GM12873 (cell line): ENCODE results near the gene OAT.

ENCODE experiments used
- TF ChIP-seq, protein P1 (sequence below): IDR thresholded peaks from 2 replicates; pipeline ENCODE4 v1.5.1; 2012; ENCODE audit warnings: low read depth, mild to moderate bottlenecking, moderate library complexity, low read length, control low read depth; ENCODE audit not compliant: insufficient read depth; ENCODE audit errors: missing control alignments

The OAT gene

DNA sequence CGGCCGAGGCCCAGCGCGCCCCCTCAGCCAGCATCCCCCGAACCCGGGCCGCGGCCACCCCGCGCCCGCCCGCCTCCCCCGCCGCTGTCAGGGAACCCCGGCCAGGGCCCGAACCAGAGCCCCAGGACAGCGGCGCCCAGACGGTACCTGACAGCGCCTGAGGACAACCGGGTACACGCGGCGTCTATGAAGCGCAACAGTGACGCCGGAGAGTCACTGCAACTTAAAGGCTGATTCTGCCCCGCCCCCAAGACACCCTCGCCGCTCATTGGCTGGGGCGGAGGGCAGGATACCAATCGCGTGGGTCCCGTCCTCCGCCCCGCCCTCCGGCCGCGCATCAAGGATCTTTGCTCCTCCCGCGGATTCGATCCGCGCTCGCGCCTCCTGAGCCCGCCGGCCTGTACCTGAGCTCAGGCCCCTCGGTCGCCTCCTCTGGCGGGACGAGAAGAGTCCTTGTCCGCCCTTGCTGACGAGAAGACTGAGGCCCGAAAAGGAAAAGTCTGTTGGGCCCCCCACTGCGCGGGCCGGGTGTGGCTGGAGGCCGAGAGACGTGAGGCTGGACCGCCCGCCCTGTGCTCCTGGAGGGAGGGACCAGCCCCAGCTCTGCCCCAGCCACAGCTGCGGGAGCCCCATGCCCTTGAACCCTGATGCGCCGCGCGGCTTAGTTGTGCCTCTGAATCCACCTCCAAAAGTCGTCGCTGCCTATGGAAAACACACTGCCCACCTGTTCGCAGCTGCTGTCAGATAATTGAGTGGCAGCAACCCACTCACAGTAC lies at the start of gene OAT:
OAT (minus strand) TSS at position 198 of the 776 bp plus-strand sequence. CDS start 6,752 bp downstream, outside the sequence.
- TF ChIP-seq, protein P1, sequence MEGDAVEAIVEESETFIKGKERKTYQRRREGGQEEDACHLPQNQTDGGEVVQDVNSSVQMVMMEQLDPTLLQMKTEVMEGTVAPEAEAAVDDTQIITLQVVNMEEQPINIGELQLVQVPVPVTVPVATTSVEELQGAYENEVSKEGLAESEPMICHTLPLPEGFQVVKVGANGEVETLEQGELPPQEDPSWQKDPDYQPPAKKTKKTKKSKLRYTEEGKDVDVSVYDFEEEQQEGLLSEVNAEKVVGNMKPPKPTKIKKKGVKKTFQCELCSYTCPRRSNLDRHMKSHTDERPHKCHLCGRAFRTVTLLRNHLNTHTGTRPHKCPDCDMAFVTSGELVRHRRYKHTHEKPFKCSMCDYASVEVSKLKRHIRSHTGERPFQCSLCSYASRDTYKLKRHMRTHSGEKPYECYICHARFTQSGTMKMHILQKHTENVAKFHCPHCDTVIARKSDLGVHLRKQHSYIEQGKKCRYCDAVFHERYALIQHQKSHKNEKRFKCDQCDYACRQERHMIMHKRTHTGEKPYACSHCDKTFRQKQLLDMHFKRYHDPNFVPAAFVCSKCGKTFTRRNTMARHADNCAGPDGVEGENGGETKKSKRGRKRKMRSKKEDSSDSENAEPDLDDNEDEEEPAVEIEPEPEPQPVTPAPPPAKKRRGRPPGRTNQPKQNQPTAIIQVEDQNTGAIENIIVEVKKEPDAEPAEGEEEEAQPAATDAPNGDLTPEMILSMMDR: no peak

DNA sequence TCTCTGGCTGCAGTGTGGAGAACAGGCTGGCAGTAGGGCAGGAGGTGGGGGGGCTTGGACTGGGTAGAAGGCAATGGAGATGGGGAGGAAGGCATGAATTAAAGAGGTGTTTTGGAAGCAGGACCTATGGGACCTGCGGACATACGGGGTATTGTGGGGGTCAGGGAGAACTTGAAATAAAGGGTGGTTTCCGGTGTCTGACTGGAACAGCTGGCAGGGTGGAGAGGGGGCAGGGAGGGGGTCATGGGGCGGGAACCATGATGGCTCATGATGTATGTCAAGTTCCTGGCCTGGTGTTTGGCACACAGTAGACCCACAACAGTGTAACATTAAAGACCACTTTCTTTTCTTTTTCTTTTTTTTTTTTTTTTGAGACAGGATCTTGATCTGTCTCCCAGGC lies 48.4 kb upstream of the OAT start:
- TF ChIP-seq, protein P1: no peak

DNA sequence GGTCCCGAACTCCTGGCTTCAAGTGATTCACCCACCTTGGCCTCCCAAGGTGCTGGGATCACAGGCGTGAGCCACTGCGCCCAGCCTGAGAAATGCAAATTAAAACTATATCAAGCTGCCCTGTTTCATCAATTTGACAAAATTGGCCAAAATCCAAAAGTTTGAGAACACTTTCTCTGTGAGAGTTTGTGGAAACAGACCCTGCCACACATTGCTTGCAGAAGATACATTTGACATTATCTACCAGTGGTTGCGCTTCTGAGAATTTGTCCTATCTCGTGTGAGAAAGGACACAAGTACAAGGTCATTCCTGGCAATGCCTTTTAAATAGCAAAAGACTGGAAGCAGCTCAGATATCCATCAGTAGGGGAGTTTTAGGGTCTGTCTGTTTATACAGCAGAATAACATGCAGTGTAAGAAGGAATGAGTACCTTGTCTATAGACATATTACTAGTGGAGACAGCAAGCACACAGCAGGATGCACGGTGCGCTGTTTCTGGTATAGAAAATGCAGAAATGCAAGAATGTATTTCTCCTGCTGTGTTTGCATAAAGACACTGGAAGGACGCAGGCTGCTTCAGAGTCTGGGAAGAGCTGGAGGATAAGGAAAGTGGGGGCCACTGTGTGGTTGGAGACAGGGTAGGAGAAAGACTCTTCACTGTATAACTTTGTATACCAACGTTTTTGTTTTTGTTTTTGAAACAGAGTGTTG lies 47.2 kb upstream of the OAT start:
- TF ChIP-seq, protein P1: no peak

DNA sequence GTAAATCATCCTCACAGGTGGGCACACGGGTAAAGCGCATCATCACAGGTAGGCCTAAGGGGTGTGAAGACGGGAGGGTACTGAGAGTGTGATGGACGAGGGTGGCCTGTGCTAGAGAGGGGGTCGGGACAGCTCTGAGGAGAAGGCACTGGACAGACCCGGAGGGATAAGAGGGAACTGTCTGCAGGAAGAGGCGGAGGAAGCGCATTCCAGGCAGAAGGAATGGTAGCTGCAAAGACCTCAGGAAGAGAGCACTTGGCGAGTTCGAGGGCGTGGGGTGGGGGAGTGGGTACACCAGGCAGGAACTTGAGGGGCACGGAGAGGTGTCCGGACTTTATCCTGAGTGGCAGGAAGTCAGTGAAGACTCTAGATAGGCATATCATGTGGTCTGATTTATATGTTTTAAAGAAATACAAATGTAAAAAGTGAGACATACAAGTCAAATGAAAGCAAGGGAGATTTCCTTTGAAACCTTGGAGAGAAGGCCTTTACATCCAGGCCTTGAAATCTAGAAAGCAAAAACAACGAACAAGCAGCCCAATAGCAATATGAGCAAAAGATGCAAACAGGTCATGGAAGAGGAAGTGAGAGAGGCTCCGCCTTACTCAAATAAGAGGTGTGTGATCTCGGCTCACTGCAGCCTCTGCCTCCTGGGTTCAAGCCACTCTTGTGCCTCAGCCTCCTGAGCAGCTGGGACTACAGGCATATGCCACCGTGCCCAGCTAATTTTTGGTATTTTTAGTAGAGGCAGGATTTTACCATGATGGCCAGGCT lies 46.5 kb upstream of the OAT start:
- TF ChIP-seq, protein P1: no peak

DNA sequence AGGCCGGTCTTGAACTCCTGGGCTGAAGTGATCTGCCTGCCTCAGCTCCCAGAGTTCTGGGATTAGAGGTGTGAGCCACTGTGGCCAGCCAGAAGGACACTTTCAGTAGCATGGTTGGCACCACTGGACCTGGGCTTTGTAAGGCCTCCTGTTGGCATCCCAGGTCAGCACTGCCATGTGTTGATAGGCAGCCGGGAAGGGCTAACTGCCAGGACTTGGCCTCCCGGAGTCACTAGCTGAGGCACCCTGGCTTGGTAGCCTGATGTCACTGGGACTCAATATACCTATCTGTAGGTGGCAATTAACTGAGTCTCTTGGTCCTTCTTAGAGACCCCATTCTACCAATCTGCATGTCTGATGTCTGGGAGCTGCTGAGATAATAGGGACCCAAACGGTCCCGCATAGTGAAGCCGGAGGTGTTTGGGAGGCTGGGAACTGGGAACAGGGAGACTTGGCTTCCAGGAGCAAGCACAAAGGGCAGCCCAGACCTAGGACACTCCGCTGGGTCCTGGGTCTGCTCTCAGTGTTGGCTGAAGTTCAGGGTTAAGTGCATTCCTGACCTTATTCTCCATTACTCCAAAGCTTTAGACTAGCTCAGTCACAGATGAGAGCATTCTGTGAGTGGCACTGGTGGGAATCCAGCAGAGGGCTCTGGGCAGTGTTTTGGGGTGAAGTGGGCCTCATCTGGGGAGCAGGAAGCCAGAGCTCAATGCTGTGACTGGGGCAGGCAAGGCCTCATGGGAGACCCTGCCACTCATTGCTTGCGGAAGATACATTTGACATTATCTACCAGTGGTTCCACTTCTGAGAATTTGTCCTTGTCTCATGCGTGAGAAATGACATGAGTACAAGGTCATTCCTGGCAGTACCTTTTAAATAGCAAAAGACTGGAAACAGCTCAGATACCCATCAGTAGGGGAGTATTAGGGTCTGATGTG lies 45.6 kb upstream of the OAT start:
- TF ChIP-seq, protein P1: no peak

DNA sequence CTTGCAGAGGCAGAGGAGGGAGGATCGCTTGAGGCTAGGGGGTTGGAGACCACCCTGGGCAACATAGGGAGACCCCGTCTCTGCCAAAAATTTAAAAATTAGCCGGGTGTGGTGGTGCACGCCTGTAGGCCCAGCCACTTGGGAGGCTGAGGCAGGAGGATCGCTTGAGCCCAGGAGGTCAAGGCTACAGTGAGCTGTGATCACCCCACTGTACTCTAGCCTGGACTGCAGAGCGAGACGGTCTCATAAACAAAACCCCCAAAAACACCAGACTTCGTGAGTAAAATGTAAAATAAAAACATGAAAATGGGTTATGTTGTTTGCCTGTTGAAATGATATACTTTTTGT lies 43.6 kb upstream of the OAT start:
- TF ChIP-seq, protein P1: no peak
